Esophagus mucosa (tissue), 1 donor: Measurements from ENCODE around the gene HIVEP3. TPM values are rescaled to one million over a fixed set of nuclear protein-coding genes. Genes with fewer than 3 reads are reported as not detected.

Experiments
- ATAC-seq: fragments of 200-7000 bp; cut with Tn5 transposase; one replicate; pipeline ENCODE4 v1.9.1; 2020
- total RNA-seq: library from RNA; stranded (reverse); gene quantifications from one replicate; pipeline ENCODE4 v1.2.4, GENCODE V29; 2023
- donor health status: DM: yes; HTN: yes; CAD: no.

Gene HIVEP3
- total RNA-seq, 1 donor from 2014 or later = 7.0 TPM

DNA sequence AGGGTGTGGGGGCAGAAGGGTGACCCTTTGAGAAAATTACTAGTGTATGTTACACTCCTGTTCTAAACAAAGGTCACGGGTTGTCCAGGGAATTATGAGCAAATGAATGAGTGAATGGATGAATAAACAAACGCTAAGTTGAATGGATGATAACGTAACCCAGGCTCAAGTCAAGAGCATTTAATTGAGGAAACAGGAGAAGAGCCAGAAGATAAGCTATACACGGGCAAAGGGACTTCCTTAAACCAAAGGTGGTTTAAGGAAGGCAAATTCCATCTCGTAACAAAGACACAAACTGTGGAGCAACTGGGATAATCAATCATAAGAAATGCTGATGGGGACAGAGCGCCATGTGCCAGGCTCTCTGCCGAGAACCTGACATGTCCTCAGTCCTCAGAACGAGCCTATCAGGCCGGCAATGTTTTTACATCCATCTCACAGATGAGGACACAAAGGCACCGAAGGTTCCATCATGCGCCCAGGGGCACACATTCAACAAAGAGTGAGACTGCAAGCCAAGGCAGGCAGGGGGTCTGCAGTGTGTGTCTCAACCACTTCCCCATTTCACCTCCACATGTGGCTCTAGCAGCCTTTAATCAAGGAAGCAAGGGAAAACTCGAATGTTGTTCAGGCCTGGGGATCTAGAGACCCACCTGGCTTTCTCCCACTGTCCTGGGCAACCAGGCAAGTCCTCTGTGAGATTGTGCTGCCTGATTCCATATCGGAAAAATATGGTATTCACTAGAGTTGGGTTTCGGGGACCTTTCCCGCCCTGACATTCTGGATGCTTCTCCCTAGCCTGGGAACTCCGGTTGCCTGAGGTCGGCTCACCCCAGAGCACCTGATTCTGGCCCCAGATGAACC, 307.4 kb downstream of the HIVEP3 start:
- ATAC-seq = no peak

DNA sequence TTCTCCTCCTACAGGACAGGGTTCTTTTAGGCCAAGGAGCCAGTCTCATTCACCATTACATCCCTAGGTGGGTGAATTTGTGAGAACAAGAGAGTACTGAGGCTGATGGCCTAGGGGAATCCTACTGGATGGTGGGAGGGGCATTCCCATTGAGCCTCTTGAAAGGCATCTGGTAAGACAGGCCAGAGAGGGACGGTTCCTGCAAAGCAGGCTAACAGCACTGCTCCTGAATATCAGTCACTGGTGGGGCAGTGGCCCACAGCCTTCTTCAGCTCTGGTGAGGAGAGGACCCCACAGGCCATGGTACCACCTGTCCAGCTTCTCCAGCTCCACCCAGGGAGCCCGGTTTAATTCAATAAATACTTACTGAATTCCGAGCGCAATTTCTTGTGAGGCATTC, 308.4 kb downstream of the HIVEP3 start:
- ATAC-seq = no peak

DNA sequence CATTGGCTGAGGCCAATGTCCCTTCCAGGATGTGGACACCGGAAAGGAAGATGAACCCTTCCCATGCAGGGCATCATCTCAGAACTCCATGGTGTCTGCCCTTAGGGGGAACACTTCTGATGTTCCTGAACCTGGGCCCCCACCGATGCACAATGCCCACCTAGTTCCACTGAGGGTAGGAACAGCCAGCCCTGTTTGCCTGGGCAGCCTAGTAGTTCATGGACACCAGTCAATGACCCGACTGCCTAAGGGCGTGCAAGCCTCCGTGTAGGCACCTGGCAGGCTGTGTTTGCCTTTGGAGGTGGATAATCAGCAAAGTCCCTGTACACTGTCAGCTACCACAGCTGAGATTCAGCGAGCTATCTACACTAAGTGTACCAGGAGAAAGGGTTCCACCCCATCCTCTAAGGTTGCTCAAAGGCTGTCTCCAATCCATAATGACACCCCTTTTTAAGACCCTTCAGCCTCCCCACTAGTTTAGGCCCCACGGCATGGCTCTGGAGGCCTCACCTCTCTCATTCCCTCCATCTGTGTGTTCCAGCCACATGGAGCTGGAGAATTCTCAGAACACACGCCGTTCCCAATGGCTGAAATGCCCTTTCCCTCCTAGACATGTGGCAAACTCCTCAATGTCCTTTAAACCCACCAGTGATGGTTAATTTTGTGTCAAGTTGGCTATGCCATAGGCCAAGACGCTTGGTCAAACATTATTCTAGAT, 309.4 kb downstream of the HIVEP3 start:
- ATAC-seq = no peak

- no peak for ATAC-seq
Observed at GRCh38 chr1:41608211-41608610, 310.5 kb downstream of the HIVEP3 start.

- ATAC-seq = no peak
Observed at GRCh38 chr1:41607808-41608207, 310.9 kb downstream of the HIVEP3 start.

DNA sequence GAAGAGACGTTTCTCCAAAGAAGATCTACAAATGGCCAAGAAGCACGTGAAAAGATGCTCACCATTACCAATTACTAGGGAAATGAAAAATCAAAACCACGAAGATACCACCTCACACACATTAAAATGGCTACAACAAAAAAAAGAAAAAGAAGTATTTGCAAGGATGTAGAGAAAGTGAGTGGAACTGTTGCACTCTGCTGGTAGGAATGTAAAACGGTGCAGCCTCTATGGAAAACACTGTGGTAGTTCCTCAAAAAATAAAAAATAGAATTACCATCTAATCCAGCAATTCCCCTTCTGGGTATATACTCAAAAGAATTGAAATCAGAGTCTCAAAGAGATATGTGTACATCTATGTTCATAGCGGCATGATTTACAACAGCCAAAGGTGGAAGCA, 318.8 kb downstream of the HIVEP3 start:
- ATAC-seq = no peak

GRCh38 chr1:41598325-41598724, 320.4 kb downstream of the HIVEP3 start:
- no peak for ATAC-seq

DNA sequence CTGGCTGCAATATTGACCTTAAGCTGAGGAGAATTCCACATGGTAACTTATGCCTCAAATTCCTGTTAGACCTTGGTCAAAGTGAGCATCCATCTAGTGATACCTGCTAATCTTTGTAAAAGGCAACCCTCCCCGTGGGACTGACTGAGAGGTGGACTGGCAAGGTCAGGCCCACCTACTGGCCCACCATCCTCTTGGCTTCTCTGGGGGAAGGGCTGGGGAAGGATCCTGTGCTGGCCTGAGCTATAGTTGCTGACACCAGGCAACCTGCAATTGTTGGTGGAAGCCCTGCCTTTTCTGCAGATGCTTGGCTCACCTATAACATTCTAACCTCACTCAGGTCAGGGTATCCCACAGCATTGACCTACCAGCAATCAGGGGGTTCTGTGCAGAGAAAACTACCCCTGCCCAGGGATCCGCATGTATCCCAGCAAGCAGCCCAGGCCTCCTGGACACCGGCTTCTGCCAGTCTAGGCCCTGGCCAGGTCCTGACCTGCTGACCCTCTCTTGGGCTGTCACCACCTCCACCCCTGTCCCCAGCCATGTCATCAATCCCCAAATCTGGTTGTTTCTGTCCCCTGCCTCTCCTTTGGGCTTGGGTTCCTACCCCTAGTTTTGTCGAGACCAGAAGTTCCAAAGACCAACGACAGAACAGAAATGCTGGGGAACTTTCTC, 326.1 kb downstream of the HIVEP3 start:
- no peak for ATAC-seq

GRCh38 chr1:41591891-41592290, 326.8 kb downstream of the HIVEP3 start:
- no peak for ATAC-seq

DNA sequence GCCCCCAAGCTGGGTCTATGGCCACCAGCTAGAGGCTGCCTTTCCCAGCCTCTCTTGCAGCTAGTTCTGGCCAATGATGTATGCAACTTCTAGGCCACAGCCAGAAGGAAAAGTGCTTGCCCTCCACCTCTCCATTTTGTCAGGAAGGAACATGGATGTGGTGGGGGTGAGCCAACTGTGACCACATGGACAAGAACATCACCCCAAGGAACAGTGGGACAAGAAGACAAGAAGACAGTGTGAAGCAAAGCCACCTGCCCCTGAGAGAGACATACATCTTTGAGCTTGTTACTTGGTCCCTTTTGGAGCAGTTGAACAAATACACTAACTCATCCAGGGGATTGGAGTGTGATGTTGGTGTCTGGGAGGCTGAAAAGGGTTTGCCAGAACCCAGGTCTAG, 328.4 kb downstream of the HIVEP3 start:
- ATAC-seq = no peak

- no peak for ATAC-seq
Observed at GRCh38 chr1:41589395-41589794, 329.3 kb downstream of the HIVEP3 start.

GRCh38 chr1:41588334-41588875, 330.3 kb downstream of the HIVEP3 start:
- no peak for ATAC-seq

- ATAC-seq = no peak
Observed at GRCh38 chr1:41587791-41588190, 330.9 kb downstream of the HIVEP3 start.

- no peak for ATAC-seq
Observed at GRCh38 chr1:41586230-41586629, 332.5 kb downstream of the HIVEP3 start.

- no peak for ATAC-seq
Observed at GRCh38 chr1:41583658-41584547, 334.8 kb downstream of the HIVEP3 start.

GRCh38 chr1:41582851-41583657, 335.7 kb downstream of the HIVEP3 start:
- ATAC-seq = no peak

DNA sequence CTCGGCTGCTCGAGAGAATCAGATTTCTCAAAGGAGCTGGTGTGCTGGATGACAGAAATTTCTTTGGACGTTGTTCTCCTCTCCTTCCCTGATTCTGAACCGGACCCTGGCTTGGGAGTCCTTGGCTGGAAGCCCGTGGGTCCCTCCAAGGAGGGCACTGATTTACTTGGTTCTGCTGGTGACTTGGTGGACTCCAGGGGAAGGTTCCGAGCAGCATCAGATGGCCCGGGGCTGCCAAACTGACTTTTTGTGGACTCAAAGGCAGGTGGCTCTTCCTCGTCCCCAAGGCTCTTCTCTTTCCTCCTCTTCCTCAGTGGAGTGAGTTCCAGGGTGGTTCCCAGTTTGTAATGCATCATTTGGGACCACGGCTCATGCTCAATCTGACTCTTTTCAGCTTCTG, 336.4 kb downstream of the HIVEP3 start:
- ATAC-seq = no peak

GRCh38 chr1:41582004-41582325, 336.8 kb downstream of the HIVEP3 start:
- ATAC-seq = no peak

GRCh38 chr1:41581216-41582003, 337.3 kb downstream of the HIVEP3 start:
- ATAC-seq = no peak

GRCh38 chr1:41580520-41581172, 338.1 kb downstream of the HIVEP3 start:
- no peak for ATAC-seq
